UCSD-AML1 (cell line): ENCODE measurements around the gene AANAT.

ENCODE experiments used
- DNase-seq: peaks from one replicate; lab custom pipeline; 2025; ENCODE audit not compliant: unreplicated experiment; lab: John Stamatoyannopoulos, UW

AANAT gene

DNA sequence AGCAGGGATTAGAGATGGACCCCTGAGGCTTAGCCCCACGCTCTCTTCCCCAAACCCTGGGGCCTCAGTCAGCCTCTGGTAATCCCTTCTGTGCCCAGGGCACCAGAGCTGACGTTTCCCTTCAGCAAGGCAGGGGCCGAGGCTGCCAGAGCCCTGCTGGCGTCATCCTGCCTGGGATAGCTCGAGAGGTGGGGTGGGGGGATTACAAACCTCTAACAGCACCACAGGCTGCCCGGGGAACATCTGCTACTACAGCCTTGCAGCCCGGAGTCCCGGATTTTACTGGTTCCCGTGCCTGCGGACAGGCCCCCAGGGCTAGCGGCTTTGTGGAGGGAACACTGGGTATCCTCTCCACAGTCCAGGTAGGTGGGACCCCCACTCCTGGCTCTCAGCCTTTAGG lies at the start of gene AANAT:
AANAT (plus strand) TSS at position 238 of the 400 bp plus-strand sequence. CDS start 1,144 bp downstream, outside the sequence.
- no peak for DNase-seq

DNA sequence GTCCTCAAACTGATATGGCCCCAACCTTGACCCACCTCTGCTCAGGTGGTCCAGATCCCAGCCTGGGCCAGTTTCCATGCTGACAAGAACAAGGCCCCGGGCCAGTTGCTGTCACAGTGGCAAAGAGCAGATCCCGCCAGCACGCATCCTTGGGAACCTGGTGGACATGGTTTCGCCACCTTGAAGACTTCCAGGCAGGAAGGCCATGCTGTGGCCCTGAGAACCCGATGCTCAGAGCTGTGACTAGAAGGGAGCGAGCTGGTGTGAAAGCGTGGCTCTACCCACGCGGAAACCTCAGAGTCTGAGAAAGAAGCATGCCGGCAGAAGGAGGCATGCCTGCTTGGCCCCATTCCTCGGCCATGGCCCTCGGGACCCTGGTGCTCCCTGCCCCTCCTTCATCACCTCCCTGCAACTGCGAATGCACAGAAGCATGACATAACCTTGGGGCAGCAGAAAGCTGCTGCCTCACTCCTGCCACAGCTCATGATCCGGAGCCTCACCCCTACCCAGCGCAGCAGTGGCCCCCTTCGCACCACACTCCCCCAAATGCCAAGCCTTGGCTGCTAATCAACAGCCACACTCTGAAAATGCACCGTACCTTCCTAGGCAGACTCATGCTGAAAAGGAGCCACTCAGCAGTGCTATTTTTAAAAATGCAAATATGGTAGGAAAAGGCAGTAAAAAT lies 47.7 kb upstream of the AANAT start:
- DNase-seq = no peak

GRCh38 chr17:76420356-76421043 lies 46.9 kb upstream of the AANAT start:
- no peak for DNase-seq

DNA sequence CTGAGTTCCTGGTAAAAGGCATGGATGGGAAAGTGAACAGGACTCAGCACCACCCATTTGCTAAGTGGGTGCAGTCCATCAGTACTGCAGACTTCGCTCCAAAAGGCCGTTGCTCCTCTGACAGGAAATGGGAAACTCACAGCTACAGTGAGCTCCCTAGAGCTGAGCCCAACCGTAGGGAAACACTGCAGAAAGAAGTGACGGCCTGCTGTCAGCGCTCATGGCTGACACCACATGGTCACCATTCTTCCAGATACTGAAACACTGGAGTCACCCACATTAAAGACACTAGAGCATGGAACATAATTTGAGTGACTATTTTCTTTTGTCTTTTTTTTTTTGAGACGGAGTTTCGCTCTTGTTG lies 46.4 kb upstream of the AANAT start:
- no peak for DNase-seq

GRCh38 chr17:76422406-76422805 lies 45.0 kb upstream of the AANAT start:
- no peak for DNase-seq

DNA sequence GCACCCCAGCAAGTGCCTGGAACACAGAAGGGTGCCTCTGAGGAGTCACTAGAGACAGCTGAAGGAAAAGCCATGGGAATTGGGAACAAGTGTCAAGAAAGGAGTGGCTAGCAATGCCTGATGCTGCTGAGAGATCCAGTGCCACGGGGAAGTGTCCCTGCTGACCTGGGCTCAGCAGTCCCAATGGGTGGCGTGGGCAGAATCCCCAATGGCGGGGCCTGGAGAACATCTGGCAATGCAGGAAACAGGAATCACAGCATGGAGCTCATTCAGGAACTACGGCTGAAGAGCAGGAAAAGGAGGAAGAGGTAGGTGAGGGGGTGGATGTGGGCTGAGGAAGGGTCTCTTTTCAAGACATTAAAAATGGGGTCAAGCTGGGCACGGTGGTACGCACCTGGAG lies 44.5 kb upstream of the AANAT start:
- DNase-seq = no peak

DNA sequence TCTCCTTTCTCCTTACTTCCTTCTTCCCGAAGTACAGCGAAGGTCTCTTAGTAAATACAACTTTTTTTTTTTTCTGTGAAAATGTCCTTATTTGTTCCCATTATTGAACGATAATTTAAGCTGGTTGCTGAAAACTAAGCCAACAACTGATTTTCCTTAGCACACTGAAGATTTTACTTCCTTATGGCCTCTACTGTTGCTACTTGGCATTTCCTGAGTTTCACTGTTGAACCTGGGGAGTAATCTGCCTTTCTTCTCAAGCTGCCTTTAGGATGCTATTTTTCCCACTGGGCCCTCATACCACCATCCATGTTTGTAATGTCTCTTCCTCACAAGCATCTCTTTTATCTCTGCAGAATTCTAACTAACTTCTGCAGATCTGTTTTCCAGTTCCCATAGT lies 40.5 kb upstream of the AANAT start:
- DNase-seq = no peak

DNA sequence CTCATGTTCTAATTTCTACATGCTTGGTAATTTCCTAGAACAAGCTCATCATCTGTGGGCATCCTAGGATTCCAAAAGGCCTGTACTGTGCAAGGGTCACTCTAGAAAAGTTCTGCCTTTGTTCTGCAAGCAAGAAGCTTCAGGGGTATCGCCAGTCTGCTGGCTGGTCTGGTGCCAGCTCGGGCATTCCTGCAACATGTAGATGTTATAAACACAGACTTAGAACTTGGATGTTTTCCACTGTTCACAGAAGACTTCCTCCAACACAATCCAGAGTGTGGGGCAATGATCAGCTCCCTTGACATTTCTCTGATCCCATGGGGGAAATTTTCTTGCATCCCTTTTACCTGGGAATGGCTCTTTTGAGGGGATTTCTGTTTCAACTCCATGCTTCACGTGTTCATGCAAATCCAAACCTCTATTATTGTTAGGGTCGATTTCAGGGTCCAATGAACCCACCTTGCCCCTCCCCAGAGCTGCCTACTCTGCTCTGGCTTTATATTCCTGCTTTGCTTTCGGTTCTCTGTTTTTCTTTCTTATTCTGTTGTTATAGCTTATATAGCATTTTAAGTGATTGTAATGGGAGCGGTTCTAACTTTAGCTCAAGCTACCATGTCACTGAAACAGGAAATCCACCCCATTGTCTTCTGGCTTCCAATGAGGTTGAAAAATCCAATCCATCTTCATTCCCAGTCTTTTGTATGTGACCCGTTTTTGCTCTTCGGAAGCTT lies 39.7 kb upstream of the AANAT start:
- no peak for DNase-seq

- no peak for DNase-seq
Observed at GRCh38 chr17:76428511-76428910, 38.9 kb upstream of the AANAT start.

DNA sequence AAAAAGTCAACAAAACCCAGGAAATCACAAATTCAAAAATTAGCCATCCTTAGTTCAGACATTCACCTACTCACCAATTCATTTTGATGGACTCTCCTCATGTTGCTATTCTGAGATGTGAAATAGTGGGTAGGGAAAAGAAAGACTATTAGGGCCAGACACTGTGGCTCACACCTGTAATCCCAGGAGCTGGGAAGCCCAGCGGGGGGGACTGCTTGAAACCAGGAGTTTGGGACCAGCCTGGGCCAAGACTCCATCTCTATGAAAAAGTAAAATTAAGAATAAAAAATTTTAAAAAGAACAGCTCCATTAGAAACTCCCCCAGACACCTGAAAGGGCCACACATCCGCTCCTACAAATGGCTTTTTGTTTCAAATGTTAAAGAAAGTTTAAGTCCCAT lies 35.9 kb upstream of the AANAT start:
- no peak for DNase-seq

- DNase-seq = no peak
Observed at GRCh38 chr17:76432004-76432403, 35.4 kb upstream of the AANAT start.

DNA sequence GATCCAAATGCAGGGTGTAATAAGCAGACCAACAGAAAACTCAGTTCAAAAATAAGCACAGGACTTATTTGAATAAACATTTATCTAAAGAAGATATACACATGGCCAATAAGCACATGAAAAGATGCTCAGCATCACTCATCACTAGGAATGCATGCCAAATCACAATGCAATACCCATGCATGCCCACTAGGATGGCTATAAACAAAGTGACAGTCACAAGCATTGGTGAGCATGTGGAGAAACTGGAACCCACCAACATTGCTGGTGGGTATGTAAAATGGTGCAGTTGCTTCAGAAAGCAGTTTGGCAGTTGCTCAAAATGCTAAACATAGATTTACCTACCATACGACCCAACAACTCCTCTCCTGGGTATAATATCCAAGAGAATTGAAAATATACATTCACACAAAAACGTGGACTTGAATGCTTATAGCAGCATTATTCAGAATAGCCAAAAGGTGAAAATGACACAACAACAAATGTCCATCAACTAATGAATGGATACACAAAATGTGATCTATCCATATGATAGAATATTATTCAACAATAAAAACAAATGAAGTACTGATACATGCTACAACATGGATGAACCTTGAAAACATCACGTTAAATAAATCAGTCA lies 34.6 kb upstream of the AANAT start:
- no peak for DNase-seq

- DNase-seq = no peak
Observed at GRCh38 chr17:76433693-76434092, 33.7 kb upstream of the AANAT start.

DNA sequence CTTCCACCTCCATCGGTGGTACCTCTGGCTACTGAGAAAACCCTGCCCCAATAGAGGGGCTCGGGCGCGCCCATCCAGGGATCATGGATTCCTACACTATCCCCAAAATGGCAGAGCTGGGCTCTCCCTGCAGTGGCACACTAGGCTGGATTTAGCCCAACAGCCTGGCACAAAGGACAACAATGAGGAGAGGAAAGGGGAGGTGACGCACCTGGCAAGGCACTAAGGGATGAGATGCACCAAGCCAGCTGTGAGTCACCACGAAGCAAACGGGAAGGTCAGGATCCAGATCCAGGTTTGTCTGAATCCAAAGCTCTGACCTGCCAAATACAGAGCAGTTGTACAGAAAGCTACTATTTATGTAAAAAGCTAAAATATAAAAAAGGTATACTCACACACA lies 32.5 kb upstream of the AANAT start:
- DNase-seq = no peak

DNA sequence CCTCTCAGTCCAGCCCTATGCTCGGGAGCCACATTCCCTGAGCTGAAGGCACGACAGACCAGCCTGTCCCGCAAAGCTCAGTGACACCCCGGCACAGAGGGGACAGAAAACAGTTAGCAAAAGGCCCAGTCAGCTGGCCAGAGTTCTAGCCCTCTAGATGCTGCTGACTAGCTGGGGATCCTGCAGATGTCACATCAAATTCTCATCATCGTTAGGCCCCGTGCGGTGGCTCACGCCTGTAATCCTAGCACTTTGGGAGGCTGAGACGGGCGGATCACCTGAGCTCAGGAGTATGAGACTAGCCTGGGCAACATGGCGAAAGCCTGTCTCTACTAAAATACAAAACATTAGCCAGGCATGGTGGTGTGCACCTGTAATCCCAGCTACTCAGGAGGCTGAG lies 31.7 kb upstream of the AANAT start:
- no peak for DNase-seq

GRCh38 chr17:76437467-76438402 lies 29.7 kb upstream of the AANAT start:
- DNase-seq = no peak

- no peak for DNase-seq
Observed at GRCh38 chr17:76438906-76439305, 28.5 kb upstream of the AANAT start.

DNA sequence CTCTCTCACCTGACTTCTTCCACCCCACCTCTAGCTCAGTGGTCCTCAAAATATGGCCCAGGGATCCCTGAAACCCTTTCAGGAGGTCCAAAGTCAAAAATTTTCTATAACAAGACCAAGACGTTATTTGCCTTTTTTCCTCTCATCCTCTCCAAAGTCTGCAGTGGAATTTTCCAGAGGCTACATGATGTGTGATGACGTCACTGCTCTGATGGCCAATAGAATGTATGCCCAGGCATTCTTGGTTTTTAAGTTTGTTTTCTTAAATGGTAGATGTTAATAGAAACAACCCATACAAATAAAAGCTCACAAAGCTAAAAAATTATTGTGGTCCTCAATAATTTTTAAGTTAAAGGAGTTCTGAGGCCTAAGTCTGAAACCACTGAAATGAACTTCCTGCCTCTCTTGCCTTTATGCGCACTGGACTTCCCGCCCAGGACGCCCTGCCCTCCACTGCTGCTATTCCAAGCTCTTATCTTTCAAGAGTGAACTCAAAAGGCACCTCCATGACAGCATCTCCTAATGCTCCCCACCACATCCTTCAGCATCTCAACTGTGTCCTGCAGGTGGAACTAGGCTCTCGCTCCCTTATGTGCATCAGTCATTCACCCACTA lies 28.0 kb upstream of the AANAT start:
- no peak for DNase-seq

GRCh38 chr17:76440751-76441362 lies 26.5 kb upstream of the AANAT start:
- DNase-seq = no peak
